GM21528 (cell line): ENCODE measurements around the gene MBP.
"Not testable (repeated sequence)": the region's sequence is repeated elsewhere in the genome, so short reads cannot be mapped to it uniquely, and the experiment has no call there.

ENCODE experiments used
- ATAC-seq: cut with Tn5 transposase; IDR thresholded peaks from one replicate; pipeline ENCODE4 v1.9.1; 2021; ENCODE audit warnings: mild to moderate bottlenecking, moderate library complexity; ENCODE audit not compliant: unreplicated experiment, low FRiP score

The MBP gene

GRCh38 chr18:77035380-77036187 is 97.0 kb downstream of the MBP start:
- ATAC-seq, result no peak

GRCh38 chr18:77033575-77033974 is 99.0 kb downstream of the MBP start:
- ATAC-seq, result no peak

GRCh38 chr18:77032181-77032701 is 100.3 kb downstream of the MBP start:
- ATAC-seq, result no peak

- ATAC-seq, result no peak
Observed at GRCh38 chr18:77031662-77032061, 100.9 kb downstream of the MBP start.

GRCh38 chr18:77030201-77030600 is 102.4 kb downstream of the MBP start:
- no peak for ATAC-seq

GRCh38 chr18:77025831-77026363 is 106.7 kb downstream of the MBP start:
- no peak for ATAC-seq

- no peak for ATAC-seq
Observed at GRCh38 chr18:77025123-77025522, 107.5 kb downstream of the MBP start.

GRCh38 chr18:77024476-77024875 is 108.1 kb downstream of the MBP start:
- ATAC-seq, result no peak

GRCh38 chr18:77023102-77023782 is 109.3 kb downstream of the MBP start:
- ATAC-seq, result no peak

GRCh38 chr18:77022556-77022955 is 110.0 kb downstream of the MBP start:
- no peak for ATAC-seq

- ATAC-seq, result no peak
Observed at GRCh38 chr18:77022116-77022515, 110.5 kb downstream of the MBP start.

GRCh38 chr18:77021478-77021877 is 111.1 kb downstream of the MBP start:
- ATAC-seq, result not testable (repeated sequence)

GRCh38 chr18:77021075-77021474 is 111.5 kb downstream of the MBP start:
- no peak for ATAC-seq

- ATAC-seq, result no peak
Observed at GRCh38 chr18:77020561-77020960, 112.0 kb downstream of the MBP start.

- no peak for ATAC-seq
Observed at GRCh38 chr18:77019641-77020040, 112.9 kb downstream of the MBP start.

- not testable (repeated sequence) for ATAC-seq
Observed at GRCh38 chr18:77018650-77019049, 113.9 kb downstream of the MBP start.

GRCh38 chr18:77017355-77017754 is 115.2 kb downstream of the MBP start:
- ATAC-seq, result no peak

- ATAC-seq, result no peak
Observed at GRCh38 chr18:77016936-77017335, 115.6 kb downstream of the MBP start.

GRCh38 chr18:77015771-77016710 is 116.5 kb downstream of the MBP start:
- ATAC-seq, result no peak

- no peak for ATAC-seq
Observed at GRCh38 chr18:77015169-77015568, 117.4 kb downstream of the MBP start.
